Stomach (tissue), 4 donors: ENCODE measurements around the gene PLEKHG5.

Source experiments
- CTCF ChIP-seq, 7 experiments: fragments of 450-650 bp in 4 of 7; fragments of 200-600 bp in 3 of 7; sonication (generic) in 3 of 7; IDR thresholded peaks; one replicate each; pipeline ENCODE4 v1.5.1; 2016 to 2019; ENCODE audit warnings: antibody characterized with exemption in 7 of 7, control low read depth in 2 of 7, mild to moderate bottlenecking in 1 of 7
- EP300 ChIP-seq: sonication (generic); formaldehyde crosslinking; IDR thresholded peaks from one replicate; pipeline ENCODE4 v1.6.1; 2017; ENCODE audit warnings: antibody characterized with exemption
- POLR2A ChIP-seq, 4 donors: fragments of 450-650 bp; IDR thresholded peaks; one replicate each; pipeline ENCODE4 v1.6.1; 2016; ENCODE audit warnings: antibody characterized with exemption in 4 of 4, control low read depth in 2 of 4, mild to moderate bottlenecking in 1 of 4, moderate library complexity in 1 of 4
- POLR2AphosphoS5 ChIP-seq, 3 donors: sonication (generic); formaldehyde crosslinking; IDR thresholded peaks; one replicate each; pipeline ENCODE4 v1.6.1; 2016; ENCODE audit warnings: antibody characterized with exemption in 3 of 3

GRCh38 chr1:6476483-6476882 is 15.0 kb downstream of the PLEKHG5 start:
- TF ChIP-seq CTCF (IDR thresholded peaks at IDR 0.05): no peak
- no peak for TF ChIP-seq POLR2A (IDR thresholded peaks at IDR 0.05)
- no peak for TF ChIP-seq POLR2AphosphoS5 (IDR thresholded peaks at IDR 0.05)
- no peak for TF ChIP-seq EP300
